Endothelial cell of umbilical vein (primary cell): Measurements from ENCODE around the gene INSC. TPM values are rescaled to one million over a fixed set of nuclear protein-coding genes. Genes with fewer than 3 reads are reported as not detected.

Experiments used
- BruUV-seq: library from RNA; stranded (reverse); fragments of 400-500 nt; replicated peaks from 2 replicates; lab custom pipeline; 2021; lab: Mats Ljungman, UMichigan
- CTCF ChIA-PET: fragments of 300-600, 350-600 bp; sonication (Branson Sonifier 250); formaldehyde crosslinking; loops from one replicate; lab custom pipeline; 2021; ENCODE audit warnings: antibody characterized with exemption, inconsistent platforms; lab: Charles Lee
- POLR2A ChIA-PET: fragments of 300-600, 350-600 bp; sonication (Branson Sonifier 250); formaldehyde crosslinking; loops from one replicate; lab custom pipeline; 2021; ENCODE audit warnings: antibody characterized with exemption, inconsistent platforms; lab: Charles Lee
- DNase-seq: peaks from one replicate; pipeline ENCODE4 v3.0.0-alpha.2; 2011; ENCODE audit warnings: low read depth, low spot score
- FAIRE-seq: peaks from 2 replicates; lab custom pipeline; 2011; peaks lifted over from hg19 to GRCh38; lab: Jason Lieb, UNC
- H2AFZ ChIP-seq: 2 replicates; pipeline ENCODE4 v1.6.0; 2012; ENCODE audit warnings: low read depth, low read length, control low read depth, inconsistent platforms
- H3K27ac ChIP-seq: 2 replicates; pipeline ENCODE4 v1.5.1; 2011; ENCODE audit warnings: low read depth, mild to moderate bottlenecking, control low read depth, low read length, moderate library complexity; ENCODE audit not compliant: insufficient read depth
- H3K27me3 ChIP-seq, 2 experiments: 2 replicates each; pipeline versions ENCODE4 v1.6.0 to v1.6.1; 2011; ENCODE audit warnings: low read length in 2 of 2, mixed read lengths in 1 of 2; ENCODE audit not compliant: control insufficient read depth in 2 of 2, insufficient read depth in 2 of 2
- H3K36me3 ChIP-seq, 2 experiments: 2 replicates in 1 of 2; 3 replicates in 1 of 2; pipeline ENCODE4 v1.5.1; 2011; ENCODE audit warnings: low read length in 2 of 2, mild to moderate bottlenecking in 1 of 2, moderate library complexity in 1 of 2; ENCODE audit not compliant: control insufficient read depth in 2 of 2, insufficient read depth in 2 of 2; ENCODE audit errors: extremely low read depth in 1 of 2
- H3K4me1 ChIP-seq: 3 replicates; pipeline ENCODE4 v1.5.1; 2011; ENCODE audit warnings: mild to moderate bottlenecking, low read length; ENCODE audit not compliant: control insufficient read depth, insufficient read depth; ENCODE audit errors: extremely low read depth
- H3K4me2 ChIP-seq: 2 replicates; pipeline ENCODE4 v1.6.1; 2011; ENCODE audit warnings: low read length, control low read depth, mixed read lengths; ENCODE audit not compliant: insufficient read depth
- H3K4me3 ChIP-seq, 3 experiments: fragments of 200-600 bp in 1 of 3; sonication (generic), shearing (Covaris generic) in 1 of 3; replicated peaks in 1 of 3; 2 replicates each; pipeline ENCODE4 v1.5.1; 2011 to 2016; ENCODE audit warnings: control low read depth in 3 of 3, low read length in 3 of 3, mild to moderate bottlenecking in 2 of 3, inconsistent platforms in 1 of 3, low read depth in 1 of 3, moderate library complexity in 1 of 3; ENCODE audit not compliant: insufficient read depth in 1 of 3
- H3K79me2 ChIP-seq: 2 replicates; pipeline ENCODE4 v1.6.0; 2012; ENCODE audit warnings: low read length, inconsistent platforms; ENCODE audit not compliant: control insufficient read depth, insufficient read depth
- H3K9ac ChIP-seq: replicated peaks from 2 replicates; pipeline ENCODE3; 2011; ENCODE audit warnings: low read length, control low read depth; ENCODE audit not compliant: insufficient read depth; ENCODE audit errors: extremely low read depth
- H3K9me1 ChIP-seq: replicated peaks from 3 replicates; pipeline ENCODE4 v1.6.0; 2011; ENCODE audit warnings: mild to moderate bottlenecking, low read length; ENCODE audit not compliant: control insufficient read depth, insufficient read depth; ENCODE audit errors: extremely low read depth
- H3K9me3 ChIP-seq: replicated peaks from 2 replicates; pipeline ENCODE4 v1.5.1; 2012; ENCODE audit warnings: low read length, inconsistent platforms; ENCODE audit not compliant: control insufficient read depth, insufficient read depth
- H4K20me1 ChIP-seq: replicated peaks from 2 replicates; pipeline ENCODE3; 2011; ENCODE audit warnings: mild to moderate bottlenecking, low read length; ENCODE audit not compliant: control insufficient read depth, insufficient read depth; ENCODE audit errors: extremely low read depth
- CTCF ChIP-seq, 2 donors: IDR thresholded peaks; 1 replicate in 1 of 2; 2 replicates in 1 of 2; pipeline ENCODE4 v1.5.1; 2011; ENCODE audit warnings: low read length in 2 of 2, mild to moderate bottlenecking in 2 of 2, moderate library complexity in 2 of 2, control low read depth in 1 of 2, inconsistent platforms in 1 of 2, low read depth in 1 of 2; ENCODE audit not compliant: insufficient read depth in 1 of 2; ENCODE audit errors: extremely low read depth in 1 of 2
- EZH2 ChIP-seq: IDR thresholded peaks from 2 replicates; pipeline ENCODE4 v1.6.1; 2012; ENCODE audit warnings: borderline replicate concordance, low read depth, mild to moderate bottlenecking, moderate library complexity, low read length, inconsistent platforms; ENCODE audit not compliant: severe bottlenecking
- FOS ChIP-seq: IDR thresholded peaks from 2 replicates; pipeline ENCODE4 v1.6.1; 2011; ENCODE audit warnings: mild to moderate bottlenecking, low read length, moderate library complexity, borderline replicate concordance; ENCODE audit not compliant: insufficient read depth
- GATA2 ChIP-seq: IDR thresholded peaks from 2 replicates; pipeline ENCODE4 v1.7.0; 2011; ENCODE audit warnings: low read depth, mild to moderate bottlenecking, moderate library complexity, mixed read lengths, low read length; ENCODE audit not compliant: insufficient read length, insufficient read depth
- JUN ChIP-seq: IDR thresholded peaks from 2 replicates; pipeline ENCODE4 v1.6.1; 2011; ENCODE audit warnings: borderline replicate concordance, low read depth; ENCODE audit not compliant: insufficient read length, insufficient read depth
- MAX ChIP-seq: IDR thresholded peaks from 2 replicates; pipeline ENCODE4 v1.6.1; 2011; ENCODE audit not compliant: insufficient read depth, insufficient read length
- MYC ChIP-seq: IDR thresholded peaks from one replicate; pipeline ENCODE4 v1.6.1; 2011; ENCODE audit warnings: mild to moderate bottlenecking, low read depth, low read length
- POLR2A ChIP-seq: IDR thresholded peaks from 2 replicates; pipeline ENCODE4 v1.6.1; 2012; ENCODE audit warnings: low read depth, mild to moderate bottlenecking, control low read depth, low read length
- POLR2AphosphoS5 ChIP-seq: IDR thresholded peaks from 2 replicates; pipeline ENCODE4 v1.6.1; 2012; ENCODE audit warnings: low read depth, mild to moderate bottlenecking, control low read depth, low read length, moderate library complexity; ENCODE audit not compliant: insufficient read depth
- dilution Hi-C: fragments of 300-500 bp; cut with MboI; formaldehyde crosslinking; loops from one replicate; pipeline ENCODE4 v1.15.0; 2019; ENCODE audit warnings: low sequenced_read_pairs; ENCODE audit not compliant: extremely low pct_ligation_motif_present
- intact Hi-C: fragments of 100-400 bp; cut with micrococcal nuclease; formaldehyde crosslinking; loops from one replicate; pipeline ENCODE4 v1.10.0; 2022
- polyA plus RNA-seq, 4 experiments: library from polyadenylated mRNA; depleted of rRNA in 3 of 4; stranded (reverse) in 3 of 4; unstranded in 1 of 4; fragments of >200 nt; gene quantifications; 2 replicates each; pipeline versions ENCODE4 v1.2.1 to v1.2.3, GENCODE V29; 2011 to 2012; ENCODE audit warnings: missing spikeins in 1 of 4
- total RNA-seq: library from RNA; stranded (reverse); gene quantifications from 2 replicates; pipeline ENCODE4 v1.2.3, GENCODE V29; 2021

The INSC gene
- total and polyA plus RNA-seq, 2 donors (not counting 3 experiments of a cell fraction or from before 2014, with no cell fraction given), result not detected

- dilution Hi-C loops, result no loop called here
- no TSS peak for BruUV-seq
- no peak for TF ChIP-seq MAX
- no peak for TF ChIP-seq EZH2
- no peak for TF ChIP-seq FOS
- TF ChIP-seq MYC, result no peak
- TF ChIP-seq CTCF (IDR thresholded peaks at IDR 0.05; ENCODE audit: extremely low read depth in 1 of 2, insufficient read depth in 1 of 2, low read depth in 1 of 2, low read length in 2 of 2), result no peak
- no peak for TF ChIP-seq POLR2AphosphoS5
- TF ChIP-seq JUN, result no peak
- no peak for TF ChIP-seq GATA2
- no peak for TF ChIP-seq POLR2A
- ChIA-PET POLR2A (no interaction called here), CTCF (no interaction called here)
- DNase-seq, result no peak
- H3K4me3 ChIP-seq, result no peak overlapping the region
- intact Hi-C loops, result no loop called here
- no peaks in the 10 kb centered on the region for H4K20me1 ChIP-seq
- H3K4me1 ChIP-seq, result no peaks in the 10 kb centered on the region
- H3K9ac ChIP-seq, result no peak overlapping the region
- no peak overlapping the region for H2AFZ ChIP-seq
- no peaks in the 10 kb centered on the region for H3K9me3 ChIP-seq
- no peaks in the 10 kb centered on the region for H3K79me2 ChIP-seq
- no peaks in the 10 kb centered on the region for H3K9me1 ChIP-seq
- no peaks in the 10 kb centered on the region for H3K36me3 ChIP-seq
- no peak overlapping the region for H3K4me2 ChIP-seq
- FAIRE-seq, result no peak
- no peaks in the 10 kb centered on the region for H3K27me3 ChIP-seq
- no peak overlapping the region for H3K27ac ChIP-seq
Observed at GRCh38 chr11:15236559-15236958, 121.8 kb downstream of the INSC start.
